Kidney (tissue), 14 donors: ENCODE measurements around the gene LYRM4. TPM values are rescaled to one million over a fixed set of nuclear protein-coding genes. Genes with fewer than 3 reads are reported as not detected.

Source experiments
- DNase-seq, 5 donors: peaks; one replicate each; pipeline ENCODE4 v3.0.0-alpha.2; 2013 to 2020
- FAIRE-seq: peaks from 2 replicates; lab custom pipeline; 2012; peaks lifted over from hg19 to GRCh38; lab: Jason Lieb, UNC
- H3K27ac ChIP-seq, 2 donors: one replicate each; pipeline ENCODE4 v1.7.0; 2013; ENCODE audit warnings: low read depth in 2 of 2, low read length in 2 of 2, inconsistent platforms in 1 of 2
- H3K27me3 ChIP-seq: one replicate; pipeline ENCODE4 v1.7.1; 2013; ENCODE audit warnings: low read length, inconsistent platforms; ENCODE audit not compliant: control insufficient read depth, insufficient read depth
- H3K36me3 ChIP-seq, 3 donors: one replicate each; pipeline versions ENCODE4 v1.7.0 to v1.7.1; 2013; ENCODE audit warnings: low read length in 3 of 3, control low read depth in 1 of 3, inconsistent platforms in 1 of 3; ENCODE audit not compliant: insufficient read depth in 3 of 3, control insufficient read depth in 2 of 3
- H3K4me1 ChIP-seq, 3 donors: one replicate each; pipeline versions ENCODE4 v1.7.0 to v1.7.1; 2013; ENCODE audit warnings: low read length in 3 of 3, inconsistent platforms in 1 of 3, low read depth in 1 of 3; ENCODE audit not compliant: control insufficient read depth in 2 of 3, insufficient read depth in 2 of 3
- H3K4me3 ChIP-seq, 3 donors: one replicate each; pipeline versions ENCODE4 v1.7.0 to v1.8.1; 2013; ENCODE audit warnings: low read length in 3 of 3, control low read depth in 1 of 3, inconsistent platforms in 1 of 3
- H3K9ac ChIP-seq, 3 donors: one replicate each; pipeline versions ENCODE4 v1.7.0 to v1.7.1; 2013; ENCODE audit warnings: low read length in 3 of 3, control low read depth in 1 of 3, inconsistent platforms in 1 of 3
- H3K9me3 ChIP-seq, 3 donors: one replicate each; pipeline versions ENCODE4 v1.7.0 to v1.7.1; 2013; ENCODE audit warnings: low read length in 3 of 3, control low read depth in 1 of 3, inconsistent platforms in 1 of 3; ENCODE audit not compliant: control insufficient read depth in 2 of 3, insufficient read depth in 1 of 3
- CTCF ChIP-seq: IDR thresholded peaks from 3 replicates; pipeline ENCODE4 v1.5.1; 2012; ENCODE audit warnings: mild to moderate bottlenecking, moderate library complexity, borderline replicate concordance; ENCODE audit not compliant: insufficient read depth; ENCODE audit errors: extremely low read depth
- intact Hi-C: fragments of 100-400 bp; cut with DNase I; formaldehyde crosslinking; loops from one replicate; pipeline ENCODE4 v1.11.1; 2022
- polyA plus RNA-seq: library from polyadenylated mRNA; stranded (reverse); fragments of 350-450 nt; fragmentation: Illumina TruSeq; extraction: RNeasy Lipid Tissue Mini Kit (QIAGEN cat#74804); gene quantifications from one replicate; pipeline ENCODE4 v1.2.3, GENCODE V29; 2014; ENCODE audit warnings: low read depth, low replicate concordance; ENCODE audit not compliant: insufficient read depth
- total RNA-seq: library from RNA; stranded (reverse); fragmentation: NEBNext Ultra II Directional; extraction: Animal tissue kit (Norgen Biotek cat#: 25700); gene quantifications from one replicate; pipeline ENCODE4 v1.2.1, GENCODE V29; 2021
- donor health status: control.
- donor health status: control.
- donor health status: control.
- donor health status: control.
- donor health status: control.
- donor health status: DM: yes; HTN: yes; CAD: no.
- donor health status: Normal renal cell carcinoma (clear cell type).

Gene LYRM4
- total and polyA plus RNA-seq, 2 donors from 2014 or later = 21.3 to 31.8 TPM

- intact Hi-C loops = no loop called here
- no peaks in the 10 kb centered on the region for H3K4me1 ChIP-seq
- TF ChIP-seq CTCF = no peak
- no peak overlapping the region for H3K9ac ChIP-seq
- no peaks in the 10 kb centered on the region for H3K9me3 ChIP-seq
- H3K27ac ChIP-seq = no peak overlapping the region
- no peak for DNase-seq
- FAIRE-seq = no peak
- no peak overlapping the region for H3K4me3 ChIP-seq
- no peaks in the 10 kb centered on the region for H3K27me3 ChIP-seq
- H3K36me3 ChIP-seq = no peaks in the 10 kb centered on the region
Measured at GRCh38 chr6:5073992-5074391, 186.8 kb downstream of the LYRM4 start.

- no peak overlapping the region for H3K4me3 ChIP-seq
- H3K27me3 ChIP-seq = no peaks in the 10 kb centered on the region
- H3K36me3 ChIP-seq = no peaks in the 10 kb centered on the region
- no peaks in the 10 kb centered on the region for H3K4me1 ChIP-seq
- no peak for FAIRE-seq
- no peaks in the 10 kb centered on the region for H3K9me3 ChIP-seq
- no peak for TF ChIP-seq CTCF
- H3K27ac ChIP-seq = no peak overlapping the region
- intact Hi-C loops = no loop called here
- no peak overlapping the region for H3K9ac ChIP-seq
- DNase-seq = no peak
Measured at GRCh38 chr6:5072440-5072839, 188.3 kb downstream of the LYRM4 start.

DNA sequence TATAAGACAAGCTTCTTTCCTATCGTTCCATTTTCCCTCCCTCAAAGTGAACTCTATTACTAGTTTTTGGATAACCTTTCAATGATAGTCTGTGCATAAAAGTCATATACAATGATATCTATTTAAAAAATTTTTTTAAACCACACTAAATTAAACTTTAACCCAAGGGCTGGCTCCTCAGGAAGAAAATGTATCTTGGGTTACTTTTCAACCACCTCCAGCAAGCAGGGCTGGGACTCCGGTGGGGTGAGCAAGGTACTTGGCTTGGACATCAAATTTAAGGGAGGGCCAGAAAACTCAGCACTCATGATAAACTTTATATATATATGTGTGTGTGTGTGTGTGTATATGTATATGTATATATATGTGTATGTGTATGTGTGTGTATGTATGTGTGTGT, 189.5 kb downstream of the LYRM4 start:
- no peaks in the 10 kb centered on the region for H3K36me3 ChIP-seq
- no peak for TF ChIP-seq CTCF
- no peaks in the 10 kb centered on the region for H3K9me3 ChIP-seq
- H3K27ac ChIP-seq = no peak overlapping the region
- no peak overlapping the region for H3K9ac ChIP-seq
- DNase-seq = no peak
- no peaks in the 10 kb centered on the region for H3K27me3 ChIP-seq
- FAIRE-seq = no peak
- no peaks in the 10 kb centered on the region for H3K4me1 ChIP-seq
- H3K4me3 ChIP-seq = no peak overlapping the region
- intact Hi-C loops = no loop called here

DNA sequence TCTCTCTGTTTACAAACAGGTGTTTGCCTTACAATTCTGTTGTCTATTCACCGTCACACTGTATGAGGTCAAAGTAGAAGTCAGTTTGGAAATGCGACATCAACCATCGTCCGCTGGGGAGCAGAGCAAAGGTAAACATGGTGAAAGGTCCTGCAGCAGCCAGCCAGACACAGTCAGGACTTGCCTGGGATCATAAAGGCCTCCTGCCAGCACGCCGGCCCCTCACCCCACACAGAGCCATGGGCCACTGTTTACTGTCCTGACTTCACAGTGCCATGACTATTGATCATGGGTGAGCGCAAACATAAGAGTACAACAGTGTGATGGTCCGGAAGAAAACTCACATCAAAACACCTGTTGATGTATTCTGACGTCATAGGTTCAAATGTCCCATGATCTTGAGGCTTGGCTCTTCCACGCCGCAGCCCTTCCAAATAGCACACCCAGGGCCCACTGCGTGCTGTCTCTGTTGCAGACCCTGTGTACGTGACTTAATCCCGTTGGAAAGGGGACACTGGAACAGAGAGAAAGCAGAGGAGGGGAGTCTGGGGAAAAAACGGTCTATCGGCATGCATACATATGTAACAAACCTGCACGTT, 192.5 kb downstream of the LYRM4 start:
- DNase-seq = no peak

More for the DNA sequence above, 192.5 kb downstream of the LYRM4 start:
- Histone ChIP-seq H3K27me3 (no peaks in the 10 kb centered on the region), H3K36me3 (no peaks in the 10 kb centered on the region), H3K4me1 (no peaks in the 10 kb centered on the region), H3K4me3 (no peak overlapping the region), H3K27ac (no peak overlapping the region), H3K9ac (no peak overlapping the region), H3K9me3 (no peaks in the 10 kb centered on the region)
- intact Hi-C loops = no loop called here
- FAIRE-seq = no peak
- no peak for TF ChIP-seq CTCF
